ENCODE data around the gene POC1A.

GRCh38 chr3:52089691-52090090, 64.5 kb downstream of the POC1A start:
- no peak for TF ChIP-seq CTCF (IDR thresholded peaks at IDR 0.05)
- no peak for TF ChIP-seq POLR2A (IDR thresholded peaks at IDR 0.05)

Data from testis (tissue), 2 donors.